Testis (tissue), 3 donors: Measurements from ENCODE around the gene TCF4. TPM values are rescaled to one million over a fixed set of nuclear protein-coding genes. Genes with fewer than 3 reads are reported as not detected.

Source experiments
- DNase-seq: peaks from one replicate; pipeline ENCODE4 v3.0.0-alpha.2; 2019
- H3K27ac ChIP-seq, 2 donors: fragments of 200-600 bp; sonication (generic); one replicate each; pipeline ENCODE4 v1.5.1; 2019
- H3K27me3 ChIP-seq: fragments of 200-600 bp; sonication (generic); one replicate; pipeline ENCODE4 v1.5.1; 2019
- H3K36me3 ChIP-seq: fragments of 200-600 bp; sonication (generic); one replicate; pipeline ENCODE4 v1.5.1; 2017; ENCODE audit warnings: low read depth; ENCODE audit errors: missing control alignments
- H3K4me1 ChIP-seq: fragments of 200-600 bp; sonication (generic); one replicate; pipeline ENCODE4 v1.5.1; 2019
- H3K4me3 ChIP-seq, 2 donors: fragments of 200-600 bp; sonication (generic); one replicate each; pipeline ENCODE4 v1.5.1; 2017 to 2019
- H3K9me3 ChIP-seq: fragments of 200-600 bp; sonication (generic); one replicate; pipeline ENCODE4 v1.5.1; 2017
- POLR2A ChIP-seq: fragments of 450-650 bp; IDR thresholded peaks from one replicate; pipeline ENCODE4 v1.6.1; 2017; ENCODE audit warnings: antibody characterized with exemption, mild to moderate bottlenecking, moderate library complexity
- WGBS, 2 donors: methylation state at CpG; one replicate each; pipeline ENCODE4 v1.1.5; 2018; 5-methylcytosine and 5-hydroxymethylcytosine counted together
- intact Hi-C: fragments of 100-400 bp; cut with DNase I; formaldehyde crosslinking; loops from one replicate; pipeline ENCODE4 v1.15.1; 2023; ENCODE audit warnings: low total_unique reads
- polyA plus RNA-seq: library from polyadenylated mRNA; stranded (reverse); fragments of 350-450 nt; fragmentation: Illumina TruSeq; extraction: RNeasy Lipid Tissue Mini Kit (QIAGEN cat#74804); gene quantifications from one replicate; pipeline ENCODE4 v1.2.3, GENCODE V29; 2014; ENCODE audit warnings: low read depth, low replicate concordance; ENCODE audit not compliant: insufficient read depth
- total RNA-seq, 2 donors: library from RNA; depleted of rRNA; stranded (reverse); fragments of >200 nt; gene quantifications; one replicate each; pipeline ENCODE4 v1.2.3, GENCODE V29; 2016
- TF ChIP-seq, protein P1 (sequence below), 3 experiments: fragments of 450-650 bp in 2 of 3; fragments of 200-600 bp in 1 of 3; sonication (generic) in 1 of 3; IDR thresholded peaks; one replicate each; pipeline ENCODE4 v1.5.1; 2016 to 2019; ENCODE audit warnings: antibody characterized with exemption in 3 of 3, mild to moderate bottlenecking in 2 of 3, moderate library complexity in 1 of 3

The TCF4 gene
- total and polyA plus RNA-seq, 3 donors from 2014 or later, result 50.8 to 122 (median 110) TPM

DNA sequence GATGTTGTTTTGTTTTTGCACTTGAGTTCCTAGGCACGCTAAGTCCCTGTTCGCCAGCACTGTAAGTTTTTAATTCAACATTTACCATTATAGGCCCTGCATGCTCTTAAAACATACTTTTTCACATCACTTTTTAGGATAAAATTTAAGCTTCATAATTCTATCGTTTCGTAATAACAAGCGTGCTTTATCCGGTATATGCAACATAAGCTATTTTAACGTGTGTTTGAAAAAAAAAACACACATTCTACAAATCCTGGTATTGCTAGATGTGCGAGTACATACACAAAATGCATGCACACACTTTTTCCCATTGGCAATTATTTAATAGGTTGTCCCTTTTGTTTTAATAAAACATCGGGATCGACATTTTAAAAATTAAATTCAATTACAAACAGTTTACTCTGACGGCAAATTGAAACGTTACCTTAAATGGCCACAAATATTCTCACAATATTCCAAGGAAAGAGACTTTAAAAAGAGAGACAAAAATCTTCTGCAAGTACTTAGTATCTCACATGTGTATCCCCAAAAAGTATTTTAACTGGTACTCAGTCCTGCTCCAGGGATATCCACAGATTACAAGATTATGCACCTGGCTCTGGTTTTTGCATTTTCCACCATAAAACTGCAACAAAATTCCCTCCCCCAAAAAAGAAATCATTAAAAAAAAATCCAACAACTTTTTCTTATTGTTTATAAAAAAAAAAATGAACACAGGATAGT is 1.0 kb upstream of the TCF4 start:
- no peak for DNase-seq
- WGBS, 2 donors, result 1% methylated on average over 12 of the region's 12 CpGs
- H3K4me3 ChIP-seq, result peak overlapping the region; percentile 78 to 83
- TF ChIP-seq POLR2A, result no peak
- TF ChIP-seq, protein P1, sequence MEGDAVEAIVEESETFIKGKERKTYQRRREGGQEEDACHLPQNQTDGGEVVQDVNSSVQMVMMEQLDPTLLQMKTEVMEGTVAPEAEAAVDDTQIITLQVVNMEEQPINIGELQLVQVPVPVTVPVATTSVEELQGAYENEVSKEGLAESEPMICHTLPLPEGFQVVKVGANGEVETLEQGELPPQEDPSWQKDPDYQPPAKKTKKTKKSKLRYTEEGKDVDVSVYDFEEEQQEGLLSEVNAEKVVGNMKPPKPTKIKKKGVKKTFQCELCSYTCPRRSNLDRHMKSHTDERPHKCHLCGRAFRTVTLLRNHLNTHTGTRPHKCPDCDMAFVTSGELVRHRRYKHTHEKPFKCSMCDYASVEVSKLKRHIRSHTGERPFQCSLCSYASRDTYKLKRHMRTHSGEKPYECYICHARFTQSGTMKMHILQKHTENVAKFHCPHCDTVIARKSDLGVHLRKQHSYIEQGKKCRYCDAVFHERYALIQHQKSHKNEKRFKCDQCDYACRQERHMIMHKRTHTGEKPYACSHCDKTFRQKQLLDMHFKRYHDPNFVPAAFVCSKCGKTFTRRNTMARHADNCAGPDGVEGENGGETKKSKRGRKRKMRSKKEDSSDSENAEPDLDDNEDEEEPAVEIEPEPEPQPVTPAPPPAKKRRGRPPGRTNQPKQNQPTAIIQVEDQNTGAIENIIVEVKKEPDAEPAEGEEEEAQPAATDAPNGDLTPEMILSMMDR (IDR thresholded peaks at IDR 0.05), result no peak
- peak overlapping the region; percentile 93 to 95 for H3K27ac ChIP-seq
- H3K4me1 ChIP-seq, result peaks cover 17% of the 10 kb centered on the region
- intact Hi-C loops, result loop anchor here (5.0 kb wide), 1 partner anchor 172 kb away; no protein-coding TSS in a partner anchor
- no peaks in the 10 kb centered on the region for H3K27me3 ChIP-seq
- no peaks in the 10 kb centered on the region for H3K9me3 ChIP-seq
- no peaks in the 10 kb centered on the region for H3K36me3 ChIP-seq

DNA sequence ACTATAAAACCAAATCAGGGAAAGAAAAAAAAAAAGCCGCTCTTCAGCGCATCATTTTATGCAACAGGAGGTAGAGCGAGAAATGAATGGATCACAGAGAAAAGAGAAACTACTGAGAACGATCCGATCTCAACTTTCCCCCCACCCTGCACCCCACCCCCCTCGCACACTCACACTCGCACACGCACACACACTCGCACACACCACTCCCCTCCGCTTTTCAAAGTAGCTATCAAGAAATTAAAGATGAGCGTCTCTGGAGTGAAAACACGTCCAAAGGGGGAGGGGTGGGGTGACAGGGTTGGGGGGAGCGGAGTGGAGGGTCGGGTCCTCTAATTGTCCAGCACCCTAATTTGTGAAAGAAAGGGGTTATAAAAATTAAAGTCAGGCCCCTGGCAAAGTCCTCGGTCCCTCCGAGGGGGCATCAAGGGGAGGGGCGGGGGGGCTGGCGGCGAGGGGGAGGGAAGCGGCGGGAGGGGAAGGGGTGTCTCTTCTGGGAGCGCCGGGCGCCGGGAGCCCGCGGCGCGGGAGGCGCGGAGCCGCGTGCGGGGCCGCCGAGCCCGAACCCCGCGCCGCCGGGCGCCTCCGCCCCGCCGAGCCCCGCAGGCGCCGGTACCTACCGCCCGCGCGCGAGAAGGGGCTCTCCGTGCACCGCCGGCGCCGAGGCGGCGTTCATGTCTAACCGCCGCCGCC is 428 bp downstream of the TCF4 start:
- no peaks in the 10 kb centered on the region for H3K36me3 ChIP-seq
- H3K9me3 ChIP-seq, result no peaks in the 10 kb centered on the region
- H3K27ac ChIP-seq, result peak overlapping the region; percentile 95
- intact Hi-C loops, result loop anchor here (5.0 kb wide), 1 partner anchor 170 kb away; no protein-coding TSS in a partner anchor
- H3K4me3 ChIP-seq, result peak overlapping the region; percentile 78 to 83
- TF ChIP-seq POLR2A, result no peak
- TF ChIP-seq, protein P1 (IDR thresholded peaks at IDR 0.05), result no peak
- 0 to 1% methylated on average over 22 to 26 of the region's 63 CpGs for WGBS, 2 donors
- no peaks in the 10 kb centered on the region for H3K27me3 ChIP-seq
- H3K4me1 ChIP-seq, result peaks cover 26% of the 10 kb centered on the region
- peak; percentile 48 for DNase-seq

DNA sequence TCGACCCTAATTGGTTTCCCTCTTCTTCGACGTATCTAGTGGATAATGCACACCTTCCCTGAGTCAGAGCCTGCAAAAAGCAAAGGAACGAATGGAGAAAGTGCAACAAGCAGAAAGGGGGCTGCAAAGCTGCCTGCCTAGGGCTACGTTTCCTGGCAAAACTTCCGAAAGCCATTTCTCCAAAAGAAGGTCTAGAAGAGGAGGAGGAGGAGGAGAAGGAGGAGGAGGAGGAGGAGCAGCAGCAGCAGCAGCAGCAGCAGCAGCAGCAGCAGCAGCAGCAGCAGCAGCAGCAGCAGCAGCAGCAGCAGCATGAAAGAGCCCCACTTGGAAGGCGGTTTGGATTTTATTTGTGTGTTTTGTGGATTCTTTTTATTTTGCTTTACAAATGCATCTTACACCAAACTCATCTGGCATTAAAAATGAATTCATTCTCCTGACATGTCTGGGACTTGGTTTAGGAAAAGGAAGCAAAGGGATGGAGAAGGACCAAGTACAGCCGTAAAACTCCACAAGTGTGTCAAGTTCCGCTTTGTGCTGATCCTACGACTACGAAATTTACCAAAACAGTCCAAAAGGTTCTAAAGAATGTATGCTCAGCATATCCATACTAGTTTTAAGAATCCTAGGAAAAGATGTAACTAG is 2.0 kb downstream of the TCF4 start:
- Histone ChIP-seq H3K27me3 (no peaks in the 10 kb centered on the region), H3K27ac (peak overlapping the region; percentile 95), H3K9me3 (no peaks in the 10 kb centered on the region), H3K4me1 (peaks cover 26% of the 10 kb centered on the region), H3K4me3 (peak overlapping the region; percentile 9 to 83), H3K36me3 (no peaks in the 10 kb centered on the region)
- WGBS, 2 donors, result 1 to 6% methylated on average over 11 of the region's 11 CpGs
- DNase-seq, result peak; percentile 45
- intact Hi-C loops, result loop anchor here (5.0 kb wide), 1 partner anchor 169 kb away; no protein-coding TSS in a partner anchor
- no peak for TF ChIP-seq POLR2A
- TF ChIP-seq, protein P1 (IDR thresholded peaks at IDR 0.05), result no peak

DNA sequence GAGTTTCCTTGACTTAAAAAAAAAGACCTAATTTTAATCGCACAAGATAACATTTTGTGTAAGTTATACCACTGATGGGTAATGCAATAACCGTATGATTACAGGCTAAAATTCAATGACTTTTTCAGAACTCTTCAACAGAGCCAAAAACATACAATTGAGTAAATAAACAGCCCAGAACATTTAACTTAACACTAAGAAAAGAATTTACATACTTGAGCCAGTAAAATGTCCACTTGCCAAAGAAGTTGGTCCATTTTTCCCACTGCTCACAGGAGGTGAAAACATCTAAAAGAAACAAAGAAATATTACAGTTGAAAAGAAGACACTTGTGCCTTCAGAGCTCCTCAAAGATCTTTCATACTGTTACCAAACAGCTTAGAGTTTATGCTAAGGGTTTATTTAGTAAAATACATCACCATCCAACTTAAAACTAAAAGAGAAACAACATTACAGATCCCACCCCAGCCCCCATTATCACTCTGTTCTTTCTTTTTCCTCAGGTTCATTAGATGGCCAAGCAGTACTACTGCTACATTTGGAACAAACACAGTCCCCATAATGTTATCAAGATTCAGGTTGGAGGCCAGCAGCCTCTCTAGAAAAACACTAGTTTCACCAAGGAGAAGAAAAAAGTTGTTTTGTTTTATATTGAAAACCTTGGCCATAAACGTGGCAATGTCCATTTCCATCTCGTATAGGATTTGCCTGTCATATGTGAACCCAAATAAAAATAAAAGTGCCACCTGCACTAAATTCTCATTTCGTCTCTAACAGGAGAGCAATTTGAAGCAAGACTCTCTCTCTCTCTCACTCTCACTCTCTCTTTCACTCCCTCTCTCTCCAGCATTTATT is 2.7 kb downstream of the TCF4 start:
- no peaks in the 10 kb centered on the region for H3K9me3 ChIP-seq
- no peak for DNase-seq
- TF ChIP-seq POLR2A, result no peak
- TF ChIP-seq, protein P1 (IDR thresholded peaks at IDR 0.05), result no peak
- peaks cover 23% of the 10 kb centered on the region for H3K4me1 ChIP-seq
- H3K27ac ChIP-seq, result peak overlapping the region; percentile 95
- H3K4me3 ChIP-seq, result peak overlapping the region; percentile 9 to 83
- no peaks in the 10 kb centered on the region for H3K36me3 ChIP-seq
- intact Hi-C loops, result loop anchor here (5.0 kb wide), 1 partner anchor 168 kb away; no protein-coding TSS in a partner anchor
- WGBS, 2 donors, result 8% methylated on average over 5 of the region's 5 CpGs
- H3K27me3 ChIP-seq, result no peaks in the 10 kb centered on the region
